NB4 (cell line): ENCODE results near the gene GPR139.

Experiments
- DNase-seq: peaks from one replicate; pipeline ENCODE4 v3.0.0; 2010; ENCODE audit warnings: low read depth
- H3K4me3 ChIP-seq: one replicate; pipeline ENCODE4 v1.5.1; 2011; ENCODE audit warnings: mild to moderate bottlenecking, low read depth, low read length, moderate library complexity
- CTCF ChIP-seq: IDR thresholded peaks from one replicate; pipeline ENCODE4 v1.5.1; 2012; ENCODE audit warnings: low read depth, low read length
- MAX ChIP-seq: IDR thresholded peaks from 2 replicates; pipeline ENCODE4 v1.6.1; 2011; ENCODE audit warnings: low read depth, low read length
- MYC ChIP-seq: IDR thresholded peaks from 2 replicates; pipeline ENCODE4 v1.6.1; 2011; ENCODE audit warnings: low read depth, low read length
- POLR2A ChIP-seq: IDR thresholded peaks from 2 replicates; pipeline ENCODE4 v1.6.1; 2011; ENCODE audit warnings: mild to moderate bottlenecking; ENCODE audit not compliant: insufficient read length; ENCODE audit errors: extremely low read depth

The GPR139 gene

GRCh38 chr16:20020083-20020482 lies 53.6 kb downstream of the GPR139 start:
- no peak for DNase-seq
- no peak overlapping the region for H3K4me3 ChIP-seq
- no peak for TF ChIP-seq MAX
- no peak for TF ChIP-seq POLR2A
- TF ChIP-seq CTCF = no peak

GRCh38 chr16:20016234-20016633 lies 57.5 kb downstream of the GPR139 start:
- no peak for DNase-seq
- no peak for TF ChIP-seq POLR2A
- TF ChIP-seq CTCF = no peak
- no peak for TF ChIP-seq MYC
- TF ChIP-seq MAX = no peak
- H3K4me3 ChIP-seq = no peak overlapping the region

GRCh38 chr16:20004931-20005330 lies 68.8 kb downstream of the GPR139 start:
- no peak overlapping the region for H3K4me3 ChIP-seq
- TF ChIP-seq POLR2A (no peak), CTCF (peak; percentile 27)
- no peak for DNase-seq

- TF ChIP-seq POLR2A = no peak
- no peak for TF ChIP-seq CTCF
- no peak overlapping the region for H3K4me3 ChIP-seq
- no peak for DNase-seq
These were observed 70.8 kb downstream of the GPR139 start for GRCh38 chr16:20002936-20003335.

- no peak for DNase-seq
- TF ChIP-seq MAX (no peak), CTCF (no peak), POLR2A (no peak), MYC (no peak)
- H3K4me3 ChIP-seq = no peak overlapping the region
These were observed 71.6 kb downstream of the GPR139 start for GRCh38 chr16:20001856-20002707.

GRCh38 chr16:19997734-19998133 lies 76.0 kb downstream of the GPR139 start:
- H3K4me3 ChIP-seq = no peak overlapping the region
- no peak for DNase-seq
- no peak for TF ChIP-seq MAX
- no peak for TF ChIP-seq POLR2A
- TF ChIP-seq CTCF = no peak
- no peak for TF ChIP-seq MYC
